T47D (cell line): ENCODE measurements around the gene FCN1.

Experiments used
- DNase-seq, 2 experiments: peaks; one replicate each; pipeline versions ENCODE4 v3.0.0 to v3.0.0-alpha.2; 2011 to 2012; ENCODE audit warnings: low read depth in 1 of 2, low spot score in 1 of 2
- JUND ChIP-seq: IDR thresholded peaks from 2 replicates; pipeline ENCODE4 v1.6.1; 2012; ENCODE audit warnings: low read depth
- in situ Hi-C: cut with HindIII; loops from 2 replicates; pipeline ENCODE4 v1.10.0; 2016; ENCODE audit warnings: low sequenced_read_pairs, low pct_unique_long_range_greater_than_20kb

The FCN1 gene

DNA sequence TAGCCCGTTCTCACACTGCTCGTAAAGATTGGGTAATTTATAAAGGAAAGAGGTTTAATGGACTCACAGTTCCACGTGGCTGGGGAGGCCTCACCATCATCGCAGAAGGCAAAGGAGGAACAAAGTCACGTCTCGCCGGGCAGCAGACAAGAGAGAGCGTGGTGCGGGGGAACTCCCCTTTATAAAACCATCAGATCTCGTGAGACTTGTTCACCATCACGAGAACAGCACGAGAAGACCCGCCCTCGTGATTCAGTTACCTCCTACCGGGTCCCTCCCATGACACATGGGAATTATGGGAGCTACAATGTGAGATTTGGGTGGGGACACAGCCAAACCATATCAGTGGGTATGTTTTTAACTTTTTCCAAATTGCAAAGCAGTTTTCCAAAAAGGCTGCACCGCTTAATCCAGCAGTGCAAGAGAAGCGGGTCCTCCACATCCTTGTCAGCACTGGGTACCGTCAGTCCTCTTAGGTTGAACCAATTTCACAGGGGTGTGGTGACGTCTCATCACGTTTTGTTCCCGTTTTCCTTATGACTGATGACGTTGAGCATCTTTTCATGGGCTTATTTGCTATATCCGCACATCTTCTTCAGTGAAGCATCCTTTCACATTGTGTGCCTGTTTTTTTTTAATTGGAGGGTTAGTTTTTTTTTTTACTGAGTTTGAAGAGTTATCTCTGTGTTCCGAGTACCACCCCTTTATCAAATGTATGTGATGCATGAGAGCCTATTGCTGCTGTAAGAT lies 45.1 kb downstream of the FCN1 start:
- no peak for DNase-seq
- in situ Hi-C loops, result no loop called here
- TF ChIP-seq JUND, result no peak

- TF ChIP-seq JUND, result no peak
- in situ Hi-C loops, result no loop called here
- no peak for DNase-seq
These were observed 45.9 kb downstream of the FCN1 start for GRCh38 chr9:134871697-134872340.

DNA sequence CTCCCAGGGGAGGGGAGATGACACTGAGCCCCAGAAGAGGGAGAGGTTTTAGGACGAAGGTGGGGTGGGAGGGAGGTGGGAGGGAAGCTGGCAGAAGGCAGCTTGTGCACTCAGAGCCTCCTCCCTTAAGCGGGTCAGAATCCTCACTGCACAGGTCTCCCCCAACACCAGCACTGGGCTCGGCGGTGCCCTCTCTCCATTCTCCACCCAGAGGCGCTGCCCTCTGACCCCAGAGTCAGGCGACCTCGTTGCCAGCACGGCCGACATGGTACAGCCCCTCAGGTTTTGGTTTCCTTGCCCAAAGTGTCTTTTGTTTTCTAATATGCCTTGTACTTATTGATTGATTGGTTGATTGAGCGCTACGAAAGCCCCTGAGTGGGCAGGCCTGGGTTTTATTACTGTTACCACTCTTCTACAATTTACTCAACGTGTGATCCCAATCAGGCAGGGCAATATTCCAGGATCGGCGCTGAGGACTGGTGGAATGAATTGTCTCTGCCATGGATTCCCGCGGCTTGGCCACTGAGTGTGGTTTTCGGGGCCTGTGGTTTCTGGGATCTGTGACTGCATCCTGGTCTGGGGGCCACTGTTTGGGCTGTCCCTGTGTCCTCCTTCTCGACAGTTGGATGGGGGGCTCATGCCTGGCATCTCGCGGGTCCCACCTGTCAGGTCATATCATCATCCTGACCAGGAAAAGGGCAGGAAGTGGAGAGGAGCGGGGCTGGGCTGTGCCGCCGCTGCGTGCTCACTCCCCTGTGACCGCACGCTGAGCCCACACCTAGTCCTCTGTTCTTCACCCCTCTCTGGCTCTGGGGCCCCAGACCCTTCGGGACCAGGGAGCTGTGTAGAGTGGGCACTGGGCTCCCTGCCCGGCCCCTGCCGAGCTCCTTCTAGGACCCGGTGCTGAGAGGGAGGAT lies 46.7 kb downstream of the FCN1 start:
- TF ChIP-seq JUND, result no peak
- no peak for DNase-seq
- in situ Hi-C loops, result no loop called here

DNA sequence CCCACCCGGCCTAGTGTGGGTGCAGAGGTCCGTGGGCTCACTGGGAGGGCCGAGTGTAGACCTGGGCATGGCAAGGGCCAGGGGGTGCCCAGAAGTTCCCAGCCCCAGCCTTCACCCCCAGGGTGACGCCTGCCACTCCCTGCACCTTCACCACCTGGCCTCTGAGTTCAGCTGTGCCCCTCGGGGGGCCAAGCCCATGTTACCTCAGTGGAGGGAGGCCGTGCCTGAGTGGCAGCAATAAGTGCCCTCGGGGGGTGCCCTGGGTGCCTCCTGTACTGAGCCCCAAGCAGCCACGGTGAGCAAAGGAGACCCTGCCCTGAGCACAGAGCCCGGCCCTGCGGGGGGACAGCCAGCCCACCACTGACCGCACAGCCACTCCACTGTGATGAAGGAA lies 47.4 kb downstream of the FCN1 start:
- DNase-seq, result no peak
- in situ Hi-C loops, result no loop called here
- no peak for TF ChIP-seq JUND

GRCh38 chr9:134869554-134870300 lies 48.0 kb downstream of the FCN1 start:
- TF ChIP-seq JUND, result no peak
- in situ Hi-C loops, result no loop called here
- DNase-seq, result no peak

- DNase-seq, result no peak
- no peak for TF ChIP-seq JUND
- in situ Hi-C loops, result no loop called here
These were observed 48.8 kb downstream of the FCN1 start for GRCh38 chr9:134868751-134869553.

GRCh38 chr9:134867917-134868750 lies 49.6 kb downstream of the FCN1 start:
- in situ Hi-C loops, result no loop called here
- no peak for DNase-seq
- TF ChIP-seq JUND, result no peak

DNA sequence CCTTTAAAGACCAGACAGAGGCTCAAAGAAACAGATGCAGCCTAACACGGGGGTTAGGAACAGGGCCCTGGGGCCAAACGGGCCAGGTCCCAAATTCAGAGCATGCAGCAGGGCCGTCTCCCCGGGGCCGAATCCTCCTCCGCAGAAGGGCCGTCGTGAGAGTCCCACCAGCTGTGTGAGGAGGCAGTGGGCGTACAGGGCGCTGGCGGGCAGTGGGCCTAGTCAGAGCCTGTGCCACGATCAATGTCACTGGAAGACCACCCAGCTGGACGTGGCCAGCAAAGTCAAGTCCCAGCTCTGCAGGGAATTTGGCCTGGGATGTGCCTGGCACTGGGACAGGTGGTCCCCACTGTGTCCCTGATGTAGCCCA lies 52.9 kb downstream of the FCN1 start:
- no peak for TF ChIP-seq JUND
- DNase-seq, result no peak
- in situ Hi-C loops, result no loop called here

- DNase-seq, result peak in 1 of 2 experiments; percentile 82
- TF ChIP-seq JUND, result no peak
- in situ Hi-C loops, result no loop called here
These were observed 53.5 kb downstream of the FCN1 start for GRCh38 chr9:134863941-134864820.

GRCh38 chr9:134863306-134863902 lies 54.3 kb downstream of the FCN1 start:
- in situ Hi-C loops, result no loop called here
- DNase-seq, result no peak
- TF ChIP-seq JUND, result no peak
